Neural progenitor cell (in vitro differentiated cells): ENCODE data around the gene TAPT1. TPM values are rescaled to one million over a fixed set of nuclear protein-coding genes. Genes with fewer than 3 reads are reported as not detected.

Experiments used
- DNase-seq: peaks from one replicate; pipeline ENCODE4 v3.0.0-alpha.2; 2016; ENCODE audit warnings: low spot score
- H2AFZ ChIP-seq: fragments of 200-600 bp; sonication (generic); replicated peaks from 2 replicates; pipeline ENCODE4 v1.6.1; 2016; ENCODE audit warnings: antibody characterized with exemption
- H3F3A ChIP-seq: fragments of 200-600 bp; sonication (generic); 2 replicates; pipeline ENCODE4 v1.6.1; 2016; ENCODE audit warnings: antibody characterized with exemption, low read depth
- H3K27ac ChIP-seq: fragments of 200-600 bp; sonication (generic); 2 replicates; pipeline ENCODE4 v1.5.1; 2016; ENCODE audit warnings: mild to moderate bottlenecking
- H3K27me3 ChIP-seq: fragments of 200-600 bp; sonication (generic); 2 replicates; pipeline ENCODE4 v1.6.1; 2016; ENCODE audit warnings: mild to moderate bottlenecking, moderate library complexity
- H3K36me3 ChIP-seq: fragments of 200-600 bp; sonication (generic); 2 replicates; pipeline ENCODE4 v1.5.1; 2016
- H3K4me1 ChIP-seq: fragments of 200-600 bp; sonication (generic); 2 replicates; pipeline ENCODE4 v1.6.1; 2016; ENCODE audit warnings: mixed run types
- H3K4me2 ChIP-seq: fragments of 200-600 bp; sonication (generic); 2 replicates; pipeline ENCODE4 v1.6.1; 2016
- H3K4me3 ChIP-seq: fragments of 200-600 bp; sonication (generic); 2 replicates; pipeline ENCODE4 v1.5.1; 2016
- H3K79me2 ChIP-seq: fragments of 200-600 bp; sonication (generic); 2 replicates; pipeline ENCODE4 v1.6.1; 2016; ENCODE audit warnings: low read depth
- H3K9ac ChIP-seq: fragments of 200-600 bp; sonication (generic); 2 replicates; pipeline ENCODE4 v1.6.1; 2016
- H3K9me3 ChIP-seq: fragments of 200-600 bp; sonication (generic); 2 replicates; pipeline ENCODE4 v1.5.1; 2016; ENCODE audit warnings: low read depth
- H4K20me1 ChIP-seq: fragments of 200-600 bp; sonication (generic); 2 replicates; pipeline ENCODE4 v1.6.1; 2016; ENCODE audit warnings: low read depth
- H3K27ac Mint-ChIP-seq: 3 replicates; pipeline ENCODE4 v1.8.0; 2021; ENCODE audit warnings: mixed read lengths
- H3K27me3 Mint-ChIP-seq: 2 replicates; pipeline ENCODE4 v1.8.0; 2022; ENCODE audit warnings: low read depth, mild to moderate bottlenecking, inconsistent platforms, moderate library complexity, mixed read lengths; ENCODE audit not compliant: insufficient read depth
- H3K36me3 Mint-ChIP-seq: 3 replicates; pipeline ENCODE4 v1.8.0; 2021; ENCODE audit warnings: mixed read lengths
- H3K4me1 Mint-ChIP-seq: 3 replicates; pipeline ENCODE4 v1.8.0; 2021; ENCODE audit warnings: mixed read lengths
- H3K4me3 Mint-ChIP-seq: 3 replicates; pipeline ENCODE4 v1.8.0; 2021; ENCODE audit warnings: mild to moderate bottlenecking, moderate library complexity, mixed read lengths
- H3K9me3 Mint-ChIP-seq: 3 replicates; pipeline ENCODE4 v1.8.0; 2020; ENCODE audit warnings: mixed read lengths
- CTCF ChIP-seq: fragments of 200-600 bp; sonication (generic); IDR thresholded peaks from 2 replicates; pipeline ENCODE4 v1.5.1; 2017; ENCODE audit warnings: antibody characterized with exemption, mild to moderate bottlenecking
- EZH2 ChIP-seq: fragments of 200-600 bp; sonication (generic); IDR thresholded peaks from 2 replicates; pipeline ENCODE4 v1.6.1; 2017; ENCODE audit warnings: antibody characterized with exemption, mild to moderate bottlenecking, moderate library complexity
- EZH2phosphoT487 ChIP-seq: fragments of 200-600 bp; sonication (generic); IDR thresholded peaks from 2 replicates; pipeline ENCODE4 v1.6.1; 2017; ENCODE audit warnings: antibody characterized with exemption
- total RNA-seq: library from RNA; depleted of rRNA; stranded (reverse); fragments of >200 nt; gene quantifications from 2 replicates; pipeline ENCODE4 v1.2.3, GENCODE V29; 2015; ENCODE audit warnings: low replicate concordance

Gene TAPT1
- total RNA-seq, 1 donor from 2014 or later, result 18.9 TPM

GRCh38 chr4:16116493-16116990 is 109.7 kb downstream of the TAPT1 start:
- H3K4me1 ChIP-seq, result no peaks in the 10 kb centered on the region
- no peak overlapping the region for H2AFZ ChIP-seq
- H3K79me2 ChIP-seq, result no peaks in the 10 kb centered on the region
- no peaks in the 10 kb centered on the region for H3K27me3 ChIP-seq
- no peak overlapping the region for H3K4me2 ChIP-seq
- no peaks in the 10 kb centered on the region for H3K9me3 ChIP-seq
- H3K4me3 Mint-ChIP-seq, result no peak overlapping the region
- H4K20me1 ChIP-seq, result no peaks in the 10 kb centered on the region
- peaks cover 4% of the 10 kb centered on the region for H3K27me3 Mint-ChIP-seq
- H3K4me1 Mint-ChIP-seq, result no peaks in the 10 kb centered on the region
- H3K36me3 ChIP-seq, result no peaks in the 10 kb centered on the region
- TF ChIP-seq CTCF (no peak), EZH2 (no peak), EZH2phosphoT487 (no peak)
- H3K36me3 Mint-ChIP-seq, result no peaks in the 10 kb centered on the region
- no peak overlapping the region for H3K9ac ChIP-seq
- H3K27ac ChIP-seq, result no peak overlapping the region
- no peaks in the 10 kb centered on the region for H3F3A ChIP-seq
- no peak for DNase-seq
- no peaks in the 10 kb centered on the region for H3K9me3 Mint-ChIP-seq
- H3K27ac Mint-ChIP-seq, result no peak overlapping the region
- H3K4me3 ChIP-seq, result no peak overlapping the region

GRCh38 chr4:16116019-16116418 is 110.3 kb downstream of the TAPT1 start:
- Histone ChIP-seq H3K9ac (no peak overlapping the region), H3K9me3 (no peaks in the 10 kb centered on the region), H3K36me3 (no peaks in the 10 kb centered on the region), H3K4me2 (no peak overlapping the region), H3K27me3 (no peaks in the 10 kb centered on the region), H3K79me2 (no peaks in the 10 kb centered on the region), H4K20me1 (no peaks in the 10 kb centered on the region), H2AFZ (no peak overlapping the region), H3K4me1 (no peaks in the 10 kb centered on the region), H3K4me3 (no peak overlapping the region), H3F3A (no peaks in the 10 kb centered on the region), H3K27ac (no peak overlapping the region)
- DNase-seq, result no peak
- Mint-ChIP-seq H3K4me1 (no peaks in the 10 kb centered on the region), H3K9me3 (no peaks in the 10 kb centered on the region), H3K27me3 (peaks cover 4% of the 10 kb centered on the region), H3K27ac (no peak overlapping the region), H3K4me3 (no peak overlapping the region), H3K36me3 (no peaks in the 10 kb centered on the region)
- no peak for TF ChIP-seq CTCF
- no peak for TF ChIP-seq EZH2phosphoT487
- no peak for TF ChIP-seq EZH2

GRCh38 chr4:16114546-16114945 is 111.7 kb downstream of the TAPT1 start:
- H3K27ac Mint-ChIP-seq, result no peak overlapping the region
- no peaks in the 10 kb centered on the region for H3K4me1 Mint-ChIP-seq
- H2AFZ ChIP-seq, result no peak overlapping the region
- no peaks in the 10 kb centered on the region for H3F3A ChIP-seq
- no peaks in the 10 kb centered on the region for H3K4me1 ChIP-seq
- H3K4me2 ChIP-seq, result no peak overlapping the region
- no peaks in the 10 kb centered on the region for H3K36me3 Mint-ChIP-seq
- no peaks in the 10 kb centered on the region for H3K9me3 Mint-ChIP-seq
- no peak for DNase-seq
- H4K20me1 ChIP-seq, result no peaks in the 10 kb centered on the region
- no peak overlapping the region for H3K4me3 ChIP-seq
- H3K9ac ChIP-seq, result no peak overlapping the region
- TF ChIP-seq EZH2 (no peak), CTCF (no peak), EZH2phosphoT487 (no peak)
- no peaks in the 10 kb centered on the region for H3K27me3 ChIP-seq
- H3K9me3 ChIP-seq, result no peaks in the 10 kb centered on the region
- no peaks in the 10 kb centered on the region for H3K36me3 ChIP-seq
- no peaks in the 10 kb centered on the region for H3K79me2 ChIP-seq
- no peak overlapping the region for H3K4me3 Mint-ChIP-seq
- H3K27ac ChIP-seq, result no peak overlapping the region
- peaks cover 4% of the 10 kb centered on the region for H3K27me3 Mint-ChIP-seq
